Neuron (in vitro differentiated cells): ENCODE data around the gene KLHL18.

ENCODE experiments used
- H2AFZ ChIP-seq: one replicate; pipeline ENCODE4 v1.6.1; 2013; ENCODE audit warnings: low read depth, mild to moderate bottlenecking, inconsistent platforms, low read length, moderate library complexity
- H3K27me3 ChIP-seq: one replicate; pipeline ENCODE4 v1.6.1; 2013; ENCODE audit warnings: low read length; ENCODE audit not compliant: insufficient read depth
- H3K36me3 ChIP-seq: one replicate; pipeline ENCODE4 v1.6.1; 2013; ENCODE audit warnings: low read length; ENCODE audit not compliant: insufficient read depth
- H3K4me1 ChIP-seq: one replicate; pipeline ENCODE4 v1.6.1; 2013; ENCODE audit warnings: low read length; ENCODE audit not compliant: insufficient read depth
- H3K4me3 ChIP-seq: 2 replicates; pipeline ENCODE4 v1.5.1; 2013; ENCODE audit warnings: mild to moderate bottlenecking, low read length, moderate library complexity
- H3K9me3 ChIP-seq: one replicate; pipeline ENCODE4 v1.6.1; 2013; ENCODE audit warnings: low read length

The KLHL18 gene

GRCh38 chr3:47260605-47261004 lies 22.1 kb upstream of the KLHL18 start:
- Histone ChIP-seq H2AFZ (no peak overlapping the region), H3K4me1 (no peaks in the 10 kb centered on the region), H3K4me3 (no peak overlapping the region), H3K36me3 (no peaks in the 10 kb centered on the region), H3K27me3 (no peaks in the 10 kb centered on the region), H3K9me3 (peaks cover 5% of the 10 kb centered on the region)

DNA sequence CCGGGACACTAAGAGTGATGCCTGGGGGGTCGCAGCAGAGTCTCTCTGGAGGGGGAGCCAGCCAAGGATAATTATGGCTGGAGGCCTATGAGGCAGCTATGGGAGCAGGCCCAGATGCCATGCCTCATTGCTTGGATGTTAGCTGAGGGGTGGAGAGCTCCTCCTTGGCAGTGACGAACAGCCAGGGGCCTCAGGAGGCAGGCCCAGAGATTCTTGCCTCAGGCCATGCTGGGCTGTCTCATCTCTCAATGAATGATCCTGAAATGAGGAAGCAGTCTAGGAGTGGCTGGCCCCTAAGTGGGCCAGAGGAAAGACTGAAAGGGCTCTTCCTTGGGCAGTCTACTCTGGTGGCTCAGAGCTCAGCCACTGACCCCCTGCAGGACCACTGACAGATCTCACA lies 21.4 kb upstream of the KLHL18 start:
- H2AFZ ChIP-seq, result no peak overlapping the region
- no peaks in the 10 kb centered on the region for H3K36me3 ChIP-seq
- no peak overlapping the region for H3K4me3 ChIP-seq
- H3K27me3 ChIP-seq, result no peaks in the 10 kb centered on the region
- H3K9me3 ChIP-seq, result peaks cover 5% of the 10 kb centered on the region
- H3K4me1 ChIP-seq, result no peaks in the 10 kb centered on the region

GRCh38 chr3:47265008-47265407 lies 17.7 kb upstream of the KLHL18 start:
- no peaks in the 10 kb centered on the region for H3K36me3 ChIP-seq
- no peak overlapping the region for H3K4me3 ChIP-seq
- no peaks in the 10 kb centered on the region for H3K27me3 ChIP-seq
- H2AFZ ChIP-seq, result no peak overlapping the region
- no peaks in the 10 kb centered on the region for H3K9me3 ChIP-seq
- H3K4me1 ChIP-seq, result no peaks in the 10 kb centered on the region

DNA sequence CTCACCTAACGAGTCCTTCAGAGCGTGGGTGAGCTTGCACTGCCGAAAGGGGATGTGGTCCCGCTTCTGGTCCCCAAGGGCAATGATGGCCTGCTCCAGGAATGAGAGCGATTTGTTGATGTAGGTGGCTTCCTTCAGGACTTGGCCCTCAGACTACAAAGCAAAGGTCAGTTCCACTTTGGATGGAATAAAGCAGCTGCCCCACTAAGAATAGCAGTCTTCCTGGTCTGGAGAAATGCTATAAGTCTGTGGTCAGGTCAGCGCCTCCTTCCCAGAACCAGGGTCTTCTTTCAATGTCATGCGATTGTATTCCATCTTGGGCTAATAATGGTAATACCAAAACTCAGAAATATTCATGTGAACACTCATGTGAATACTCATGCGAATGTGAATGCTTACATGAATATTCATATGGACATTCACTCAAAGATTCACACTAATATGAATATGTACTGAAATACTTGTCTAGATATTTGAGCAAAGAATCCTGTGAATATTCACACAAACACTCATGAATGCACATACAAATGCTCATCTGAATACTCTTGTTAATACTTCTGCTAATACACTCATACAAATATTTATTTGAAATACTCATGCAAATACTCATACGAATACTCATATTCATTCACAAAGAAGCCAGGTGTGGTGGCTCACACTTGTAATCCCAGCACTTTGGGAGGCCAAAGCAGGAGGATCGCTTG lies 16.9 kb upstream of the KLHL18 start:
- Histone ChIP-seq H3K36me3 (no peaks in the 10 kb centered on the region), H3K9me3 (no peaks in the 10 kb centered on the region), H3K27me3 (no peaks in the 10 kb centered on the region), H3K4me3 (no peak overlapping the region), H2AFZ (no peak overlapping the region), H3K4me1 (no peaks in the 10 kb centered on the region)

- Histone ChIP-seq H3K4me3 (no peak overlapping the region), H2AFZ (no peak overlapping the region), H3K4me1 (no peaks in the 10 kb centered on the region), H3K27me3 (no peaks in the 10 kb centered on the region), H3K36me3 (peaks cover 2% of the 10 kb centered on the region), H3K9me3 (no peaks in the 10 kb centered on the region)
Measured at GRCh38 chr3:47266709-47267489, 15.8 kb upstream of the KLHL18 start.

- Histone ChIP-seq H3K4me1 (no peaks in the 10 kb centered on the region), H3K36me3 (peaks cover 2% of the 10 kb centered on the region), H3K4me3 (no peak overlapping the region), H3K9me3 (no peaks in the 10 kb centered on the region), H2AFZ (no peak overlapping the region), H3K27me3 (no peaks in the 10 kb centered on the region)
Measured at GRCh38 chr3:47267490-47267824, 15.3 kb upstream of the KLHL18 start.

GRCh38 chr3:47270526-47270925 lies 12.2 kb upstream of the KLHL18 start:
- H2AFZ ChIP-seq, result no peak overlapping the region
- H3K36me3 ChIP-seq, result peaks cover 2% of the 10 kb centered on the region
- H3K27me3 ChIP-seq, result no peaks in the 10 kb centered on the region
- H3K4me1 ChIP-seq, result no peaks in the 10 kb centered on the region
- no peaks in the 10 kb centered on the region for H3K9me3 ChIP-seq
- H3K4me3 ChIP-seq, result no peak overlapping the region

DNA sequence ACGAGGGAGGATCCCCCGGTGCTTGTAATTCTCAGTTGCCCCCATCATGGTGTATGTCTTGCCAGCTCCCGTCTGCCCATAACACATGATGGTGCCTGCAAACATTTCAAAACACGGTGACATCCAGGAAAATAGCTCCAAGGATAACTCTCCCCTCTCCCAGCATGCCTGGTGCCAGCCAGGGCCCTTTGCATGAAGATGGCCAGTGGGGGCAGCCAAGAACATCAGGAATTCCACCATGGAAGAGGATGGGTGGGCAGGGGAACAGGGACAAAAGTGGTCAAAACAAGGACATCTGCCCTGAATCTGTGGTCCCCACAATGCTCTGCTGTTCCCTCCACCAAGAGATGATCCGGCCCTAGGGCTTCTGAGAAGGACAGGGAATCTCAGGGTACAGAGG lies 9.2 kb upstream of the KLHL18 start:
- no peak overlapping the region for H3K4me3 ChIP-seq
- no peak overlapping the region for H2AFZ ChIP-seq
- no peaks in the 10 kb centered on the region for H3K9me3 ChIP-seq
- H3K4me1 ChIP-seq, result no peaks in the 10 kb centered on the region
- peaks cover 2% of the 10 kb centered on the region for H3K36me3 ChIP-seq
- H3K27me3 ChIP-seq, result no peaks in the 10 kb centered on the region

DNA sequence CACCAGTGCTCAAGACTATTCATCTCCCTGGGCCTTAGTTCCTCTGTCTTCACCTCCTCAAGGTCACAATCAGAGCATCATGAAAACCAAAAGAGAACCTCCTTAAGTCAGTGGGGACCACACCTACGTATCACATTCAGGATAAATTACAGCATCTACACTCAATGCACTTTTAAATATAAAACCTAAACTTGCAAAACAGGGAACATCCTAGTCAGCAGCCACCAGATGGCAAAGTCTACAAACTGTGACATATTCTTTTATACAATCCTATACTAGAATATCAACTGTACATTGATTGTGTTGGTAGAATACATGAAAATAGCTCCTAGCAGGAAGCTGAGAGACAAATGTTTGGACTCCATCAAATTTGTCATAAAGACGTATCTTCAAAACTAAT lies 8.1 kb upstream of the KLHL18 start:
- Histone ChIP-seq H3K4me3 (no peak overlapping the region), H3K4me1 (no peaks in the 10 kb centered on the region), H3K36me3 (peaks cover 2% of the 10 kb centered on the region), H2AFZ (no peak overlapping the region), H3K27me3 (no peaks in the 10 kb centered on the region), H3K9me3 (no peaks in the 10 kb centered on the region)

GRCh38 chr3:47276558-47276957 lies 6.2 kb upstream of the KLHL18 start:
- Histone ChIP-seq H3K4me1 (peaks cover 3% of the 10 kb centered on the region), H2AFZ (no peak overlapping the region), H3K27me3 (no peaks in the 10 kb centered on the region), H3K9me3 (no peaks in the 10 kb centered on the region), H3K36me3 (no peaks in the 10 kb centered on the region), H3K4me3 (no peak overlapping the region)

DNA sequence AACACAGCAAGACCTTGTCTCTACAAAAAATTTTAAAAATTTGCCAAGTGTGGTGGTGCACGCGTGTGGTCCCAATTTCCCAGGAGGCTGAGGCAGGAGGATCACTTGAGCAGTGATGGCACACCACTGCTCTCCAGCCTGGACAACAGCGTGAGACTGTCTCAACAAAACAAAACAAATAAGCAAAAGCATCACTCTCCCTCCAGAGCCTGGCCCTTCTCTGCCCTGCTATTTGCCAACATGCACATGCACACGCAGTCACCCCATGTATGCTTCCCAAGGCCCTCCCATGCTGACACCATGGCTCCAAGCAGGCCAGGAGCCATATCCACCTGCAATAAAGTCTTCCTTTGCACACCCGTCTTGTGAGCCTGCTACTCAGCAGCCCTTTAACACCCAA lies 2.2 kb upstream of the KLHL18 start:
- H3K4me1 ChIP-seq, result peaks cover 17% of the 10 kb centered on the region
- H3K27me3 ChIP-seq, result no peaks in the 10 kb centered on the region
- H2AFZ ChIP-seq, result no peak overlapping the region

DNA sequence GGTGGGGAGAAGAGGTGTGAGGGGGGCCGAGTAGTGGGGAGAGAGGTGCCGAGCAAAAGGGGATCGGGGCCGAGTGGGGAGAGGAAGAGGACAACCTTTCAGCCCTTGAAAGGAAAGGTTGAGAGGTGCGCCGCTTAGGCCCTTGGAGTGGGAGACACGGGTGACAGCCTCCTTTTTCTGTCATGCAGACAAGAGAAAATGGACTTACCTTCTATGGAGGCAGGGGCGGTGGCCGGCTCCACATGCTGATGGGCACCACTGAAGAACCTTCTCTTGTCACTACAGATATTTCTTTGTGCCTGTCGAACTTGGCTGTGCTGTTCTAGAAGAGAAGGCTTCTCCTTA lies 421 bp downstream of the KLHL18 start:
- H3K36me3 ChIP-seq, result peaks cover 16% of the 10 kb centered on the region
- H3K27me3 ChIP-seq, result no peaks in the 10 kb centered on the region
- peak overlapping the region; percentile 94 for H3K4me3 ChIP-seq
- H3K4me1 ChIP-seq, result peaks cover 17% of the 10 kb centered on the region
- peaks cover 4% of the 10 kb centered on the region for H3K9me3 ChIP-seq
- H2AFZ ChIP-seq, result peak overlapping the region; percentile 85

More for the DNA sequence above, 2.2 kb upstream of the KLHL18 start:
- Histone ChIP-seq H3K36me3 (no peaks in the 10 kb centered on the region), H3K4me3 (no peak overlapping the region), H3K9me3 (no peaks in the 10 kb centered on the region)

GRCh38 chr3:47283591-47284364 lies 1.0 kb downstream of the KLHL18 start:
- Histone ChIP-seq H3K9me3 (peaks cover 4% of the 10 kb centered on the region), H2AFZ (peak overlapping the region; percentile 85), H3K36me3 (peaks cover 22% of the 10 kb centered on the region), H3K4me3 (peak overlapping the region; percentile 94), H3K27me3 (no peaks in the 10 kb centered on the region), H3K4me1 (peaks cover 17% of the 10 kb centered on the region)
